ENCODE measurements around the gene PRKCH. TPM values are rescaled to one million over a fixed set of nuclear protein-coding genes. Genes with fewer than 3 reads are reported as not detected.

The PRKCH gene
- total RNA-seq, 1 donor from 2014 or later = 74.4 TPM

GRCh38 chr14:61552241-61552640 lies 230.9 kb downstream of the PRKCH start:
- no peak overlapping the region for H3K4me3 ChIP-seq
- peaks cover 26% of the 10 kb centered on the region for H3K4me1 ChIP-seq
- H3K27me3 ChIP-seq = no peaks in the 10 kb centered on the region
- H3K27ac ChIP-seq = peak overlapping the region; percentile 73
- intact Hi-C loops (cut with DNase I) = no loop called here
- DNase-seq (no peak), ATAC-seq (no peak)
- peaks cover 34% of the 10 kb centered on the region for H3K36me3 ChIP-seq
- TF ChIP-seq CTCF (IDR thresholded peaks at IDR 0.05) = no peak
- no peaks in the 10 kb centered on the region for H3K9me3 ChIP-seq

- intact Hi-C loops (cut with DNase I) = no loop called here
Observed at GRCh38 chr14:61553730-61554641, 232.6 kb downstream of the PRKCH start.

GRCh38 chr14:61555056-61555838 lies 233.9 kb downstream of the PRKCH start:
- peaks cover 7% of the 10 kb centered on the region for H3K36me3 ChIP-seq
- H3K4me1 ChIP-seq = peaks cover 26% of the 10 kb centered on the region
- TF ChIP-seq CTCF (IDR thresholded peaks at IDR 0.05) = no peak
- H3K4me3 ChIP-seq = no peak overlapping the region
- H3K27me3 ChIP-seq = no peaks in the 10 kb centered on the region
- no peaks in the 10 kb centered on the region for H3K9me3 ChIP-seq
- intact Hi-C loops (cut with DNase I) = no loop called here
- no peak overlapping the region for H3K27ac ChIP-seq
- DNase-seq (no peak), ATAC-seq (no peak)

More at GRCh38 chr14:61553730-61554641, 232.6 kb downstream of the PRKCH start:
- DNase-seq (no peak), ATAC-seq (peak; percentile 35)
- Histone ChIP-seq H3K4me3 (no peak overlapping the region), H3K27me3 (no peaks in the 10 kb centered on the region), H3K4me1 (peaks cover 26% of the 10 kb centered on the region), H3K36me3 (peaks cover 19% of the 10 kb centered on the region), H3K9me3 (no peaks in the 10 kb centered on the region), H3K27ac (peak overlapping the region; percentile 73)
- no peak for TF ChIP-seq CTCF (IDR thresholded peaks at IDR 0.05)

DNA sequence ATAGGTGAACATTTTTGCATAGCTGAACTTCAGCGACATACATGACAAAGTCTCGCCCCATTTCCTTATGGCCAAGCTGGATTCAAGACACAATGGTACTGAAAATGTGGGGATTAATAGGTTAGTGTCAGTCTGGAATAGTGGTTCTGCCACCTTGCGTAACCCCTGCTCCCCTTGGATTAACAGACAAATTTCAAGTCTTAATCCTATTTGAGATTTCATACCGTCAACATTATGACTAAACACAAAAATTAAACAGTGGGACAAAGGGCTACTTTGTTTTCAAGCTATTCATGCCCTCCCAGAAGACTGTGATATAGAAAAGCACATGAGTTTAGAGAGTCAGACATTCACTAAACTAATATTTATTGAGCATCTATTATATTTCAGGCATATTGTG lies 235.1 kb downstream of the PRKCH start:
- H3K4me1 ChIP-seq = peaks cover 31% of the 10 kb centered on the region
- H3K4me3 ChIP-seq = no peak overlapping the region
- no peak overlapping the region for H3K27ac ChIP-seq
- H3K9me3 ChIP-seq = no peaks in the 10 kb centered on the region
- intact Hi-C loops (cut with DNase I) = no loop called here
- no peaks in the 10 kb centered on the region for H3K36me3 ChIP-seq
- no peak for TF ChIP-seq CTCF (IDR thresholded peaks at IDR 0.05)
- DNase-seq = no peak
- H3K27me3 ChIP-seq = no peaks in the 10 kb centered on the region
- no peak for ATAC-seq

DNA sequence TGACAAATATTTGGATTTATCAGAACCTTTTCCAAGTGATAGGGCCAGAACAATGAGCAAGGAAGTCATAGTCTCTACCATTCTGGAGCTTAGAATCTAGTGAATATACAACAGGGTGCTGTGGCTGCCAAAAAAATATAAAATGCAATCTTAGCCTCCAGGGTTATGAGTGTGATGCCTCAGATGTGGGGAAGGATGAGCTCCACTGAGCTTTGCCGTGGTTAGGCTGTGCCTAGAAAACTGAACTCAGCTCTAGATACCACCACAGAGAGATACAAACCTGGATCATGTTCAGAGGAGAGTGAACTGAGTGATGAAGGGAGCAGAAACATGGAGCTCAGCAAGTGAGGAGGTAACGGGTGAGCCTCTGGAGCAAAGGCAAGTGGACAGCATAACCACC lies 235.9 kb downstream of the PRKCH start:
- intact Hi-C loops (cut with DNase I) = no loop called here
- H3K4me1 ChIP-seq = peaks cover 35% of the 10 kb centered on the region
- no peak overlapping the region for H3K27ac ChIP-seq
- H3K27me3 ChIP-seq = no peaks in the 10 kb centered on the region
- no peaks in the 10 kb centered on the region for H3K9me3 ChIP-seq
- no peak for DNase-seq
- ATAC-seq = no peak
- H3K4me3 ChIP-seq = no peak overlapping the region
- H3K36me3 ChIP-seq = no peaks in the 10 kb centered on the region
- TF ChIP-seq CTCF (IDR thresholded peaks at IDR 0.05) = no peak
